ENCODE measurements around the gene SLC5A4. TPM values are rescaled to one million over a fixed set of nuclear protein-coding genes. Genes with fewer than 3 reads are reported as not detected.
A peak's percentile ranks its signal among the peaks of the same experiment; 100 is the strongest.

SLC5A4 gene
- total RNA-seq, 3 donors from 2014 or later: 0.13 to 0.14 TPM; not detected in 1

DNA sequence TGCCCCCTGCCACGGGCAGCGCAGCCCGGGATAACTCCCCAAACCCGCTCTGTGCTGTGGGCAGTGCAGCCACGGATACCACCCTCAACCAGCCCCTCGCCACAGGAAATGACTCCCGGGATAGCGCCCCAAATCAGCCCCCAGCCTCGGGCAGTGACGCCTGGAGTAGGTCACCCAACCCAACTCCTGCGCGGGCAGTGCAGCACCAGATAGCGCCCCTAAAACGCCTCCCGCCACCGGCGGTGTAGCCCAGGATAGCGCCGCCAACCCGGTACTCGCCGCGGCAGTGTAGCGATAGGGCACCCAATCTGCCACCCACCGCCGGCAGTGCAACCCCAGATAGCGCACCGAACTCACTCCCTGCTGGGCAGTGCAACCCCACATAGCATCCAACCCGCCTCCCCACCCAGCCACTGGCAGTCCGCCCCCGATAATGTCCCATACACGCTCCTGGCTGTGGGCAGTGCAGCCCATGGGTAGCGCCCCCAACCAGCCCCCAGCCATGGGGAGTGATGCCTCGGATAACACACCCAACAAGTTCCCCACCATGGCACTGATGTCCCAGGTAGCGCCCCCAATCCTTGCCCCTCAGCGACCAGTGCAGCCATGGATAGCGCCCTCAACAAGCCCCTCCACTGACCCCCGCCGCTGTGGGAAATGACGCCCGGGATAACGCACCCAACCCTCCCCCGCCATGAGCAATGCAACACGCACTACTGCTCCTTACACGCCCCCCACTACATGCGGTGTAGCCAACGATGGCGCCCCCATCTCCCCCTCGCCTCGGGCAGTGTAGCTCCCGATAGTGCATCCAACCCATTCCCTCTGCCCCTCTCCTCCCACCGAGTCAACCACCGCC lies 51.7 kb downstream of the SLC5A4 start:
- intact Hi-C loops (cut with DNase I, micrococcal nuclease): no loop called here
- DNase-seq: peak in 1 of 3 donors; percentile 37
- no peaks in the 10 kb centered on the region for H3K36me3 ChIP-seq (ENCODE audit: low read depth)
- peak; percentile 3 for ATAC-seq
- H3K4me3 ChIP-seq: no peak overlapping the region
- H3K9me3 ChIP-seq: no peaks in the 10 kb centered on the region
- H3K4me1 ChIP-seq (ENCODE audit: low read depth): peaks cover 3% of the 10 kb centered on the region
- TF ChIP-seq CTCF (IDR thresholded peaks at IDR 0.05): no peak

DNA sequence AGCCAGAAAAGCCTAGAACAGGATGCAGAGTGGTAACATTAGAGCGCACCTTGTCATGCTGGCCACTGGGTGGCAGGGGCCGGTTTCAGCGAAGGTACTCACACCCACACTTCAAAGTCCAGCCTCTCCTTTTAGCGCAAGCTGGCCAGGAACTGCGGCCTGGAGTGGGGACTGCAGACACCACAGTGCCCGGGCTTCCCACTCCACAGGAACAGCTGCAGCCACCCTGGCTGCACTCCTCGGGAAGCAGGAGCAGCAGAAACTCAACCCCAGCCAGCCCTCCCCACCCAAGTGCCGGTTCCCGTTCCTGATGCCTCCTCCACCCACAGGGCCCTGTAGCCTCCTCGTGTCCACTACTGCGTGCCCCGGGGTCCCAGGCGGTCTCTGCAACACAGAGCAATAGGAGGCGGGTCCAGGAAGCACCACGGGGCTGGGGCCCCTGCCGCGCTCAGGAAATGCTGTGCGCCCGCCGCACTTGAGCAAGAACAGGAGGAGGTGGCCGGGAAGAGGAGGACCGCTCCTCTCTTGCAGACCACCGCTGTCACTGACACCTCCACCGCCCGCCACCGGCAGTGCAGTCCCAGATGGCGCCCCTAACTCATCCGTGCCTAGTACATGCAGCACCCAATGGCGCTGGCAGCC lies 52.5 kb downstream of the SLC5A4 start:
- H3K4me1 ChIP-seq (ENCODE audit: low read depth): peaks cover 3% of the 10 kb centered on the region
- peak; percentile 61 to 74 (median 71) for DNase-seq
- peak; percentile 86 for ATAC-seq
- no peaks in the 10 kb centered on the region for H3K9me3 ChIP-seq
- no peaks in the 10 kb centered on the region for H3K36me3 ChIP-seq (ENCODE audit: low read depth)
- no peak overlapping the region for H3K4me3 ChIP-seq
- intact Hi-C loops (cut with DNase I, micrococcal nuclease): no loop called here
- TF ChIP-seq CTCF (IDR thresholded peaks at IDR 0.05): peak; percentile 43

DNA sequence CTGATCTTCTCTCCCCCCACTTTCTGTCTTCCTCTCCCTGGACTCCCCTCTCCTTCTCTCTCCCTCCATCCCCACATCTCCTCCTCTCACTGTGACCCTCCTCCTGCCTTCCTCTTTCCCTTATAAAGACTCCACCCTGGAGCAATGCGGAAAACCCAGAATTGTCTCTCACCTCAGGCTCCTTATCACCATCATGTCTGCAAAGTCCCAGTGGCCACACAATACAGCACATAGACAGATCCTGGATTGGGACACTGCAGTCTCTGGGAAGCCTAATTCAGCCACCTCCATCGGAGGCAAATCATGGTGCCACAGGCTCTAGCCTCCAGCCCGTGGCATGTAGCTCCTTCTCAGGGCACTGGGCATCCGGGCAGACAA lies 53.0 kb downstream of the SLC5A4 start:
- ATAC-seq: no peak
- Histone ChIP-seq H3K4me3 (no peak overlapping the region), H3K9me3 (no peaks in the 10 kb centered on the region), H3K4me1 (ENCODE audit: low read depth) (peaks cover 3% of the 10 kb centered on the region), H3K36me3 (ENCODE audit: low read depth) (no peaks in the 10 kb centered on the region)
- no peak for TF ChIP-seq CTCF (IDR thresholded peaks at IDR 0.05)
- intact Hi-C loops (cut with DNase I, micrococcal nuclease): no loop called here
- no peak for DNase-seq

GRCh38 chr22:32200752-32201151 lies 54.4 kb downstream of the SLC5A4 start:
- Histone ChIP-seq H3K36me3 (ENCODE audit: low read depth) (no peaks in the 10 kb centered on the region), H3K4me1 (ENCODE audit: low read depth) (peaks cover 3% of the 10 kb centered on the region), H3K4me3 (no peak overlapping the region), H3K9me3 (no peaks in the 10 kb centered on the region)
- no peak for ATAC-seq
- TF ChIP-seq CTCF (IDR thresholded peaks at IDR 0.05): no peak
- DNase-seq: no peak
- intact Hi-C loops (cut with DNase I, micrococcal nuclease): no loop called here

- ATAC-seq: no peak
Observed at GRCh38 chr22:32199961-32200360, 55.2 kb downstream of the SLC5A4 start.

More at GRCh38 chr22:32199961-32200360, 55.2 kb downstream of the SLC5A4 start:
- no peak for DNase-seq
- H3K9me3 ChIP-seq: no peaks in the 10 kb centered on the region
- peaks cover 3% of the 10 kb centered on the region for H3K4me1 ChIP-seq (ENCODE audit: low read depth)
- intact Hi-C loops (cut with DNase I, micrococcal nuclease): no loop called here
- H3K4me3 ChIP-seq: no peak overlapping the region
- no peaks in the 10 kb centered on the region for H3K36me3 ChIP-seq (ENCODE audit: low read depth)
- TF ChIP-seq CTCF (IDR thresholded peaks at IDR 0.05): no peak

Data from mucosa of descending colon (tissue), 3 donors.